H9 (cell line): ENCODE data around the gene SNX2. TPM values are rescaled to one million over a fixed set of nuclear protein-coding genes. Genes with fewer than 3 reads are reported as not detected.

Experiments used
- DNase-seq: peaks from one replicate; pipeline ENCODE4 v3.0.0-alpha.2; 2017
- H2AFZ ChIP-seq: one replicate; pipeline ENCODE4 v1.6.1; 2013; ENCODE audit warnings: mild to moderate bottlenecking, low read length, control low read depth, moderate library complexity
- H2AK5ac ChIP-seq: 2 replicates; pipeline ENCODE4 v1.6.1; 2013; ENCODE audit warnings: low read length, control low read depth, mixed read lengths; ENCODE audit not compliant: insufficient read length
- H2BK120ac ChIP-seq: one replicate; pipeline ENCODE4 v1.6.1; 2013; ENCODE audit warnings: low read depth, mild to moderate bottlenecking, low read length, control low read depth, inconsistent platforms; ENCODE audit not compliant: poor library complexity, severe bottlenecking
- H2BK12ac ChIP-seq: 2 replicates; pipeline ENCODE4 v1.6.1; 2013; ENCODE audit warnings: low read length, control low read depth, mixed read lengths, low read depth; ENCODE audit not compliant: insufficient read length
- H2BK15ac ChIP-seq: 2 replicates; pipeline ENCODE4 v1.6.1; 2013; ENCODE audit warnings: low read depth, low read length, control low read depth
- H2BK20ac ChIP-seq: one replicate; pipeline ENCODE4 v1.6.1; 2013; ENCODE audit warnings: low read depth, mild to moderate bottlenecking, low read length, control low read depth, inconsistent platforms; ENCODE audit not compliant: poor library complexity, severe bottlenecking
- H2BK5ac ChIP-seq: 2 replicates; pipeline ENCODE4 v1.6.1; 2013; ENCODE audit warnings: low read length, control low read depth, mixed read lengths; ENCODE audit not compliant: insufficient read length
- H3K14ac ChIP-seq: 2 replicates; pipeline ENCODE4 v1.6.1; 2013; ENCODE audit warnings: low read length, control low read depth; ENCODE audit not compliant: insufficient read depth
- H3K18ac ChIP-seq: 2 replicates; pipeline ENCODE4 v1.6.1; 2013; ENCODE audit warnings: low read depth, mild to moderate bottlenecking, mixed read lengths, low read length, control low read depth; ENCODE audit not compliant: insufficient read length
- H3K23ac ChIP-seq: 2 replicates; pipeline ENCODE4 v1.6.1; 2013; ENCODE audit warnings: low read length, control low read depth, mixed read lengths, low read depth; ENCODE audit not compliant: insufficient read length
- H3K23me2 ChIP-seq: 2 replicates; pipeline ENCODE4 v1.6.1; 2013; ENCODE audit warnings: low read depth, mild to moderate bottlenecking, mixed read lengths, low read length, control low read depth; ENCODE audit not compliant: insufficient read length, poor library complexity, severe bottlenecking
- H3K27ac ChIP-seq: 2 replicates; pipeline ENCODE4 v1.5.1; 2013; ENCODE audit warnings: low read length, control low read depth, mixed read lengths, low read depth; ENCODE audit not compliant: insufficient read length
- H3K27me3 ChIP-seq: 2 replicates; pipeline ENCODE4 v1.6.1; 2013; ENCODE audit warnings: low read length, control low read depth, inconsistent platforms; ENCODE audit not compliant: insufficient read depth
- H3K4ac ChIP-seq: 2 replicates; pipeline ENCODE4 v1.6.1; 2013; ENCODE audit warnings: low read depth, mild to moderate bottlenecking, control low read depth, inconsistent platforms, low read length, moderate library complexity
- H3K4me1 ChIP-seq: 2 replicates; pipeline ENCODE4 v1.6.1; 2013; ENCODE audit warnings: low read length, control low read depth, inconsistent platforms; ENCODE audit not compliant: insufficient read depth
- H3K4me2 ChIP-seq: 2 replicates; pipeline ENCODE4 v1.6.1; 2013; ENCODE audit warnings: low read length, control low read depth, mixed read lengths; ENCODE audit not compliant: insufficient read length, insufficient read depth
- H3K56ac ChIP-seq: 2 replicates; pipeline ENCODE4 v1.6.1; 2013; ENCODE audit warnings: low read depth, mild to moderate bottlenecking, mixed read lengths, low read length, control low read depth; ENCODE audit not compliant: insufficient read length
- H3K79me1 ChIP-seq: 2 replicates; pipeline ENCODE4 v1.6.1; 2013; ENCODE audit warnings: low read depth, mild to moderate bottlenecking, moderate library complexity, low read length, control low read depth, inconsistent platforms; ENCODE audit not compliant: insufficient read depth, poor library complexity, severe bottlenecking
- H3K79me2 ChIP-seq: 2 replicates; pipeline ENCODE4 v1.6.1; 2013; ENCODE audit warnings: low read length, control low read depth, inconsistent platforms; ENCODE audit not compliant: insufficient read depth
- H3K9ac ChIP-seq: 2 replicates; pipeline ENCODE4 v1.6.1; 2013; ENCODE audit warnings: low read length, control low read depth, mixed read lengths; ENCODE audit not compliant: insufficient read length; ENCODE audit errors: extremely low read depth
- H3K9me3 ChIP-seq: one replicate; pipeline ENCODE4 v1.6.1; 2013; ENCODE audit warnings: low read depth, low read length, inconsistent platforms; ENCODE audit not compliant: control insufficient read depth
- H3T11ph ChIP-seq: one replicate; pipeline ENCODE4 v1.6.1; 2013; ENCODE audit warnings: mild to moderate bottlenecking, low read length, control low read depth, inconsistent platforms
- H4K20me1 ChIP-seq: one replicate; pipeline ENCODE4 v1.6.1; 2013; ENCODE audit not compliant: control insufficient read depth, insufficient read length, insufficient read depth
- H4K5ac ChIP-seq: 2 replicates; pipeline ENCODE4 v1.6.1; 2013; ENCODE audit warnings: low read depth, mild to moderate bottlenecking, mixed read lengths, low read length, control low read depth; ENCODE audit not compliant: insufficient read length
- H4K8ac ChIP-seq: replicated peaks from 2 replicates; pipeline ENCODE4 v1.6.1; 2013; ENCODE audit warnings: low read length, control low read depth, mixed read lengths, low read depth; ENCODE audit not compliant: insufficient read length
- H4K91ac ChIP-seq: 2 replicates; pipeline ENCODE4 v1.6.1; 2013; ENCODE audit warnings: low read depth, mild to moderate bottlenecking, moderate library complexity, mixed read lengths, low read length, control low read depth; ENCODE audit not compliant: insufficient read length
- H3K27ac Mint-ChIP-seq, 3 experiments: 2 replicates in 2 of 3; 3 replicates in 1 of 3; pipeline ENCODE4 v1.8.0; 2020 to 2021; ENCODE audit warnings: mixed read lengths in 3 of 3, mild to moderate bottlenecking in 1 of 3, moderate library complexity in 1 of 3
- H3K27me3 Mint-ChIP-seq: 2 replicates; pipeline ENCODE4 v1.8.0; 2021; ENCODE audit warnings: low read depth, mild to moderate bottlenecking, moderate library complexity, mixed read lengths
- H3K36me3 Mint-ChIP-seq, 3 experiments: 2 replicates in 2 of 3; 3 replicates in 1 of 3; pipeline ENCODE4 v1.8.0; 2020 to 2021; ENCODE audit warnings: low read depth in 3 of 3, mixed read lengths in 3 of 3; ENCODE audit not compliant: insufficient read depth in 1 of 3
- H3K4me1 Mint-ChIP-seq, 2 experiments: 2 replicates each; pipeline ENCODE4 v1.8.0; 2020; ENCODE audit warnings: mixed read lengths in 2 of 2
- H3K4me3 Mint-ChIP-seq, 2 experiments: 2 replicates in 1 of 2; 3 replicates in 1 of 2; pipeline ENCODE4 v1.8.0; 2020 to 2021; ENCODE audit warnings: mild to moderate bottlenecking in 2 of 2, mixed read lengths in 2 of 2, moderate library complexity in 1 of 2
- H3K9me3 Mint-ChIP-seq, 2 experiments: 2 replicates in 1 of 2; 3 replicates in 1 of 2; pipeline ENCODE4 v1.8.0; 2020; ENCODE audit warnings: mild to moderate bottlenecking in 2 of 2, mixed read lengths in 2 of 2, moderate library complexity in 1 of 2
- WGBS: extraction: QIAGEN DNeasy Blood & Tissue Kit; methylation state at CpG from one replicate; pipeline ENCODE4 v1.1.7; 2013; ENCODE audit warnings: missing lambda C conversion rate, low lambda C conversion rate, mixed read lengths; ENCODE audit not compliant: insufficient read length; ENCODE audit errors: extremely low coverage; 5-methylcytosine and 5-hydroxymethylcytosine counted together
- total RNA-seq: library from RNA; stranded (reverse); gene quantifications from 2 replicates; pipeline ENCODE4 v1.2.1, GENCODE V29; 2021
- TF ChIP-seq, protein P1 (sequence below): fragments of 200-600 bp; sonication (generic); conservative IDR thresholded peaks from 3 replicates; pipeline ENCODE4 v1.8.0; 2021; ENCODE audit warnings: antibody characterized with exemption, mild to moderate bottlenecking

The SNX2 gene
- total RNA-seq, 1 experiment from 2014 or later, result 62.6 TPM

DNA sequence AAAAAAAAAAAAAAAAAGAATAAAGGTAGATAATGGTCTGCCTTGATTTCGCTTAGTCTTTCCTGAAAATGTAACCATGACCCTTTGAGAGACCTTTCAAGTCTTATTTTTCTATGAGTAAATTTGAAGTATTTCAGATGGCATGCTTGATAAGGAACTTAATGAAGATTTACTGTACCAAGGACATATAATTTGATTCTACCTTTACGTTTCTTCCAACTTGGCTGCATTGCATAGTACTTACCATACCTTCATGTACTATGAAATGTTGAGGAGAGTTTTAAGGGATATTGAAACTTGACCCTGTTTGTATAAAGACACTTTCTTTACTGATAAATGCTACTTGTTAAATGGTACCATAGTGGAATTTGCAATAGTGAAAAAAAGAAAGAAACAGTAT, 35.5 kb downstream of the SNX2 start:
- H2BK5ac ChIP-seq, result no peak overlapping the region
- peaks cover 2 to 25% (median 9%) of the 10 kb centered on the region in 3 experiments; a peak in 6 of 7 replicates for H3K36me3 Mint-ChIP-seq
- H3K4ac ChIP-seq, result no peak overlapping the region
- H2AFZ ChIP-seq, result no peak overlapping the region
- no peak overlapping the region for H3T11ph ChIP-seq
- H2AK5ac ChIP-seq, result no peak overlapping the region
- no peak overlapping the region for H4K91ac ChIP-seq
- no peaks in the 10 kb centered on the region for H3K27me3 ChIP-seq
- DNase-seq, result no peak
- no peak overlapping the region for H3K56ac ChIP-seq
- no peak overlapping the region for H2BK120ac ChIP-seq
- H4K8ac ChIP-seq, result no peak overlapping the region
- no peak overlapping the region for H2BK20ac ChIP-seq
- H3K27ac Mint-ChIP-seq, result peak overlapping the region in 1 of 3 experiments; percentile 19; a peak in 2 of 7 replicates
- H3K9me3 ChIP-seq, result no peaks in the 10 kb centered on the region
- H3K4me1 ChIP-seq, result no peaks in the 10 kb centered on the region
- TF ChIP-seq, protein P1, sequence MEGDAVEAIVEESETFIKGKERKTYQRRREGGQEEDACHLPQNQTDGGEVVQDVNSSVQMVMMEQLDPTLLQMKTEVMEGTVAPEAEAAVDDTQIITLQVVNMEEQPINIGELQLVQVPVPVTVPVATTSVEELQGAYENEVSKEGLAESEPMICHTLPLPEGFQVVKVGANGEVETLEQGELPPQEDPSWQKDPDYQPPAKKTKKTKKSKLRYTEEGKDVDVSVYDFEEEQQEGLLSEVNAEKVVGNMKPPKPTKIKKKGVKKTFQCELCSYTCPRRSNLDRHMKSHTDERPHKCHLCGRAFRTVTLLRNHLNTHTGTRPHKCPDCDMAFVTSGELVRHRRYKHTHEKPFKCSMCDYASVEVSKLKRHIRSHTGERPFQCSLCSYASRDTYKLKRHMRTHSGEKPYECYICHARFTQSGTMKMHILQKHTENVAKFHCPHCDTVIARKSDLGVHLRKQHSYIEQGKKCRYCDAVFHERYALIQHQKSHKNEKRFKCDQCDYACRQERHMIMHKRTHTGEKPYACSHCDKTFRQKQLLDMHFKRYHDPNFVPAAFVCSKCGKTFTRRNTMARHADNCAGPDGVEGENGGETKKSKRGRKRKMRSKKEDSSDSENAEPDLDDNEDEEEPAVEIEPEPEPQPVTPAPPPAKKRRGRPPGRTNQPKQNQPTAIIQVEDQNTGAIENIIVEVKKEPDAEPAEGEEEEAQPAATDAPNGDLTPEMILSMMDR, result no peak
- H4K5ac ChIP-seq, result no peak overlapping the region
- H3K9me3 Mint-ChIP-seq, result no peaks in the 10 kb centered on the region
- no peak overlapping the region for H2BK15ac ChIP-seq
- no peak overlapping the region for H3K23ac ChIP-seq
- no peaks in the 10 kb centered on the region for H4K20me1 ChIP-seq
- H3K4me1 Mint-ChIP-seq, result peaks cover 14 to 16% of the 10 kb centered on the region in 2 experiments
- no peaks in the 10 kb centered on the region for H3K27me3 Mint-ChIP-seq
- WGBS, result no CpG with 5 or more reads among the region's 2 CpGs
- no peaks in the 10 kb centered on the region for H3K23me2 ChIP-seq
- no peak overlapping the region for H2BK12ac ChIP-seq
- no peak overlapping the region for H3K9ac ChIP-seq
- H3K18ac ChIP-seq, result no peak overlapping the region
- no peak overlapping the region for H3K4me3 Mint-ChIP-seq
- no peak overlapping the region for H3K14ac ChIP-seq
- H3K4me2 ChIP-seq, result no peak overlapping the region
- H3K27ac ChIP-seq, result no peak overlapping the region
- no peaks in the 10 kb centered on the region for H3K79me1 ChIP-seq
- no peaks in the 10 kb centered on the region for H3K79me2 ChIP-seq
